Breast epithelium (tissue), 3 donors: ENCODE results near the gene ALG3.

Experiments used
- POLR2A ChIP-seq: fragments of 450-650 bp; IDR thresholded peaks from one replicate; pipeline ENCODE4 v1.6.1; 2016; ENCODE audit warnings: antibody characterized with exemption, mild to moderate bottlenecking, moderate library complexity
- TF ChIP-seq, protein P1 (sequence below), 3 donors: fragments of 450-650 bp; IDR thresholded peaks; one replicate each; pipeline ENCODE4 v1.5.1; 2016 to 2017; ENCODE audit warnings: antibody characterized with exemption in 3 of 3, mild to moderate bottlenecking in 3 of 3, moderate library complexity in 3 of 3

DNA sequence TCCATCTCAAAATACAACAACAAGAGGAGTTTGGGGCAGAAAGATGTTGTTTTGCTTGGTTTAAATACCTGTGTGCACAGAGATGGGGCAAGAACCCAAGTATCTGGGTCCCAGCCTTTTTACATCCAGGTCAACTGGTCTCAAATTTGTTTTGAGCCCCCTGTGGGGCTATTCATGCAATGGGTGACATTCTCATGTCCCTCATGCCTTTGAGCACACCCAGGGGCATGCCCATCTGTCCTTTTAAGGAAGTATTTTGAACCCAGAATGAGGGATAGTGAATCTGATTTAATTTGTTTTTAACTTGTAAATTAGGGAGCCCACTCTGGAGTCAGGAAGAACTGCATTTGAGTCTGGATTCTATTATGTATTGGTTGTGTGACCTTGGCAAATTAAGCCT, 47.9 kb downstream of the ALG3 start:
- no peak for TF ChIP-seq POLR2A
- TF ChIP-seq, protein P1, sequence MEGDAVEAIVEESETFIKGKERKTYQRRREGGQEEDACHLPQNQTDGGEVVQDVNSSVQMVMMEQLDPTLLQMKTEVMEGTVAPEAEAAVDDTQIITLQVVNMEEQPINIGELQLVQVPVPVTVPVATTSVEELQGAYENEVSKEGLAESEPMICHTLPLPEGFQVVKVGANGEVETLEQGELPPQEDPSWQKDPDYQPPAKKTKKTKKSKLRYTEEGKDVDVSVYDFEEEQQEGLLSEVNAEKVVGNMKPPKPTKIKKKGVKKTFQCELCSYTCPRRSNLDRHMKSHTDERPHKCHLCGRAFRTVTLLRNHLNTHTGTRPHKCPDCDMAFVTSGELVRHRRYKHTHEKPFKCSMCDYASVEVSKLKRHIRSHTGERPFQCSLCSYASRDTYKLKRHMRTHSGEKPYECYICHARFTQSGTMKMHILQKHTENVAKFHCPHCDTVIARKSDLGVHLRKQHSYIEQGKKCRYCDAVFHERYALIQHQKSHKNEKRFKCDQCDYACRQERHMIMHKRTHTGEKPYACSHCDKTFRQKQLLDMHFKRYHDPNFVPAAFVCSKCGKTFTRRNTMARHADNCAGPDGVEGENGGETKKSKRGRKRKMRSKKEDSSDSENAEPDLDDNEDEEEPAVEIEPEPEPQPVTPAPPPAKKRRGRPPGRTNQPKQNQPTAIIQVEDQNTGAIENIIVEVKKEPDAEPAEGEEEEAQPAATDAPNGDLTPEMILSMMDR (IDR thresholded peaks at IDR 0.05): no peak
